ENCODE results near the gene RET.

GRCh38 chr10:43126759-43127424 is 50.0 kb downstream of the RET start:
- TF ChIP-seq CTCF (IDR thresholded peaks at IDR 0.05; ENCODE audit: poor library complexity) (no peak), EZH2phosphoT487 (IDR thresholded peaks at IDR 0.05; ENCODE audit: low read depth, severe bottlenecking, unreplicated experiment) (no peak)

Data from hepatocyte (in vitro differentiated cells).